ENCODE results near the gene TMCO5A. TPM values are rescaled to one million over a fixed set of nuclear protein-coding genes. Genes with fewer than 3 reads are reported as not detected.

Gene TMCO5A
- total RNA-seq, 2 experiments from 2014 or later = not detected

DNA sequence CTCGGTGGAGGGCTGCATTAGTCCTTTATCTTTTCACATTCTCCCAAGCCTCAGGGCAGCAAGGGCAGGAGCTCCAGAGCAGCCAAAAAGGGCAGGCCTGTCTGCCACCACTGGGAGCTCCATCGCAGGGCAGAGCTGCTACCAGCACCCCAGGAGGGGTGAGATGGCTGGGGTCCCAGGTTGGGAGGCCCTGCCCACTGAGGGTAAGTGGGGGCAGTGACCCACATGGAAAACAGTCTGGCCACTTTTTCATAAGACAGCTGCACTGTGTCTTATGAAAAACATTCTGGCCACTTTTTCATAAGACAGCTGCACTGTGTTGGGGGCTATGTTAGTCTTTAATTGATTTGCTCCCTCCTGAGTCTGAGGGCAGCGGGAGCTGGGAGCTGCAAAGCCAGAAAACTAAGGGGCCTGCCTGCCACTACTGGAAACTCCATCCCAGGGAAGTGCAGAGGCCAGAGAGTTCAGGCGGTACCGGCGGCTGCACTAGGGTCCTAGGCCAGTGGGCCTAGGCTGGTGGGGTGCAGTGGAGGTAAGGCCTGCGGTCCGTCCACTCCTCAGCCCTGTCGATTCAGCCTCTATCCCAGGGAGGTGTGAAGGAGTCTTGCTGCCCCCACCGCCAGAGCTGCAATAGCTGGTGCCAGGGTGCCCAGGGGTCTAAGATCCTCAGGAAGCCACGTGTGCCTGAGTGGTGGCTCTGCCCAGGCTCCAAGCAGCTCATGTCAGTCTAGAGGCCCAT, 45.4 kb downstream of the TMCO5A start:
- CTCF ChIA-PET (ENCODE audit: unreplicated experiment) = no interaction called here

DNA sequence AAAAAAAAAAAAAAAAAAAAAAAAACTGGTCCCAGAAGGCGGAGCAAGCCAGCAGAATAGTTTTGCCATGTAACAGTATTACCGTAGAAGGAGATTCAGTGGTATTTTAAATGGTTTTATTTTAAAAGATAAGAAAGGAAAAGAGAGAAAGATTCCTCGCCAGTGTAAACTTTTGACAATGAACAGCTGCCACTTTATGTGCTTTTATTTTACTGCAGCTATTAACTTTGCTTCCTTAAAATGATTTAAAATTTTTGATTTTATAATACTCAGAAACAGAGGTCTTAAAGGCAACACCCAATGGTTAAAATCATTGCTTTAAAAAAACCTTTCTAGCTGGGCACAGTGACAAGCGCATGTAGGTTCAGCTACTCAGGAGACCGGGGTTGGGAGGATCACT, 46.8 kb downstream of the TMCO5A start:
- Histone ChIP-seq H4K20me1 (ENCODE audit: insufficient read depth, low read length) (no peaks in the 10 kb centered on the region), H3K4me3 (ENCODE audit: low read depth, low read length, poor library complexity, severe bottlenecking) (no peak overlapping the region), H3K4me1 (ENCODE audit: insufficient read depth, low read length, poor library complexity, severe bottlenecking) (no peaks in the 10 kb centered on the region), H3K36me3 (ENCODE audit: insufficient read depth, low read length) (no peaks in the 10 kb centered on the region), H2AFZ (ENCODE audit: low read length) (no peak overlapping the region), H3K79me2 (ENCODE audit: insufficient read depth, low read depth, low read length) (no peaks in the 10 kb centered on the region), H3K9me2 (ENCODE audit: insufficient read depth, low read length) (no peaks in the 10 kb centered on the region), H3K9me3 (ENCODE audit: low read length) (no peaks in the 10 kb centered on the region), H3K27ac (ENCODE audit: low read depth, low read length, poor library complexity, severe bottlenecking) (no peak overlapping the region), H3K4me2 (ENCODE audit: low read length) (no peak overlapping the region)
- intact Hi-C loops (cut with micrococcal nuclease; ENCODE audit: unreplicated experiment) = no loop called here
- TF ChIP-seq, protein P1, sequence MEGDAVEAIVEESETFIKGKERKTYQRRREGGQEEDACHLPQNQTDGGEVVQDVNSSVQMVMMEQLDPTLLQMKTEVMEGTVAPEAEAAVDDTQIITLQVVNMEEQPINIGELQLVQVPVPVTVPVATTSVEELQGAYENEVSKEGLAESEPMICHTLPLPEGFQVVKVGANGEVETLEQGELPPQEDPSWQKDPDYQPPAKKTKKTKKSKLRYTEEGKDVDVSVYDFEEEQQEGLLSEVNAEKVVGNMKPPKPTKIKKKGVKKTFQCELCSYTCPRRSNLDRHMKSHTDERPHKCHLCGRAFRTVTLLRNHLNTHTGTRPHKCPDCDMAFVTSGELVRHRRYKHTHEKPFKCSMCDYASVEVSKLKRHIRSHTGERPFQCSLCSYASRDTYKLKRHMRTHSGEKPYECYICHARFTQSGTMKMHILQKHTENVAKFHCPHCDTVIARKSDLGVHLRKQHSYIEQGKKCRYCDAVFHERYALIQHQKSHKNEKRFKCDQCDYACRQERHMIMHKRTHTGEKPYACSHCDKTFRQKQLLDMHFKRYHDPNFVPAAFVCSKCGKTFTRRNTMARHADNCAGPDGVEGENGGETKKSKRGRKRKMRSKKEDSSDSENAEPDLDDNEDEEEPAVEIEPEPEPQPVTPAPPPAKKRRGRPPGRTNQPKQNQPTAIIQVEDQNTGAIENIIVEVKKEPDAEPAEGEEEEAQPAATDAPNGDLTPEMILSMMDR (conservative IDR thresholded peaks at IDR 0.05; ENCODE audit: low read length) = no peak
- no peak for TF ChIP-seq EZH2phosphoT487 (IDR thresholded peaks at IDR 0.05; ENCODE audit: borderline replicate concordance, low read depth, low read length)
- BruUV-seq (replicated peaks) = no TSS peak
- ChIA-PET POLR2A (interaction anchor here (0.7 to 1.0 kb wide), 3 partner anchors 113 to 618 kb away, joined by 3 to 13 read pairs (median 6); no protein-coding TSS in a partner anchor), CTCF (ENCODE audit: unreplicated experiment) (no interaction called here)
- DNase-seq (ENCODE audit: low spot score) = no peak

More for the DNA sequence above, 45.4 kb downstream of the TMCO5A start:
- Histone ChIP-seq H4K20me1 (ENCODE audit: insufficient read depth, low read length) (no peaks in the 10 kb centered on the region), H3K36me3 (ENCODE audit: insufficient read depth, low read length) (no peaks in the 10 kb centered on the region), H3K79me2 (ENCODE audit: insufficient read depth, low read depth, low read length) (no peaks in the 10 kb centered on the region), H3K9me2 (ENCODE audit: insufficient read depth, low read length) (no peaks in the 10 kb centered on the region), H3K4me3 (ENCODE audit: low read depth, low read length, poor library complexity, severe bottlenecking) (no peak overlapping the region), H3K9me3 (ENCODE audit: low read length) (no peaks in the 10 kb centered on the region), H3K4me2 (ENCODE audit: low read length) (no peak overlapping the region), H3K4me1 (ENCODE audit: insufficient read depth, low read length, poor library complexity, severe bottlenecking) (no peaks in the 10 kb centered on the region), H3K27ac (ENCODE audit: low read depth, low read length, poor library complexity, severe bottlenecking) (no peak overlapping the region), H2AFZ (ENCODE audit: low read length) (no peak overlapping the region)
- intact Hi-C loops (cut with micrococcal nuclease; ENCODE audit: unreplicated experiment) = no loop called here
- BruUV-seq (replicated peaks) = no TSS peak
- POLR2A ChIA-PET = interaction anchor here (0.6 to 1.7 kb wide), 3 partner anchors 17 to 913 kb away, joined by 3 to 7 read pairs (median 4); no protein-coding TSS in a partner anchor
- TF ChIP-seq EZH2phosphoT487 (IDR thresholded peaks at IDR 0.05; ENCODE audit: borderline replicate concordance, low read depth, low read length) = no peak
- TF ChIP-seq, protein P1 (conservative IDR thresholded peaks at IDR 0.05; ENCODE audit: low read length) = no peak
- no peak for DNase-seq (ENCODE audit: low spot score)

DNA sequence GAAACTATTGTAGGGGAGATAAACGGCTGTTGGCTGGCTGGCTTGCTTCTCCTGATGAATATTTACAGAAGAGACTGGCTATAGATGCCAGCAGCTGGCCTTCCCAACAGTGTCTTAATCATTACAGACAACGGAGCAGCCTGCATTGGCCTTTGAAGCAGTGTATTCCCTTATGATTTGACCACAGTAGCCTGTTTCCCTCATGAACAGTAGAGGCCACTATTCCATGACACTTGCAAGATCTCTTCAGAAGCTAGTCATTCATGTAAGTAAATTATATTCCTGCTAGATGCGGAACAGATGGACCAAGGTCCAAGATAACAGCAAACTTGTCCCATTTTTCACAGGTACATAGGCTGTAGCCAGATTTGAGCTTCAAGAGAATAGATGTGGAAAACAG, 47.3 kb downstream of the TMCO5A start:
- BruUV-seq (replicated peaks) = no TSS peak
- H3K27ac ChIP-seq (ENCODE audit: low read depth, low read length, poor library complexity, severe bottlenecking) = no peak overlapping the region
- ChIA-PET POLR2A (interaction anchor here (0.7 to 1.1 kb wide), 2 partner anchors 618 to 773 kb away, joined by 5 to 13 read pairs; no protein-coding TSS in a partner anchor), CTCF (ENCODE audit: unreplicated experiment) (no interaction called here)
- no peak overlapping the region for H3K4me2 ChIP-seq (ENCODE audit: low read length)
- no peaks in the 10 kb centered on the region for H3K36me3 ChIP-seq (ENCODE audit: insufficient read depth, low read length)
- no peaks in the 10 kb centered on the region for H3K9me2 ChIP-seq (ENCODE audit: insufficient read depth, low read length)
- no peak overlapping the region for H3K4me3 ChIP-seq (ENCODE audit: low read depth, low read length, poor library complexity, severe bottlenecking)
- no peaks in the 10 kb centered on the region for H3K79me2 ChIP-seq (ENCODE audit: insufficient read depth, low read depth, low read length)
- no peaks in the 10 kb centered on the region for H3K4me1 ChIP-seq (ENCODE audit: insufficient read depth, low read length, poor library complexity, severe bottlenecking)
- intact Hi-C loops (cut with micrococcal nuclease; ENCODE audit: unreplicated experiment) = no loop called here
- no peaks in the 10 kb centered on the region for H3K9me3 ChIP-seq (ENCODE audit: low read length)
- TF ChIP-seq, protein P1 (conservative IDR thresholded peaks at IDR 0.05; ENCODE audit: low read length) = peak; percentile 70
- TF ChIP-seq EZH2phosphoT487 (IDR thresholded peaks at IDR 0.05; ENCODE audit: borderline replicate concordance, low read depth, low read length) = no peak
- no peak overlapping the region for H2AFZ ChIP-seq (ENCODE audit: low read length)
- no peaks in the 10 kb centered on the region for H4K20me1 ChIP-seq (ENCODE audit: insufficient read depth, low read length)
- DNase-seq (ENCODE audit: low spot score) = peak; percentile 39

Measured in OCI-LY7 (cell line).